Measurements from ENCODE around the gene FAM124A. TPM values are rescaled to one million over a fixed set of nuclear protein-coding genes. Genes with fewer than 3 reads are reported as not detected.

FAM124A gene
- total RNA-seq, 2 experiments from 2014 or later: 0.44 TPM; not detected in 1

DNA sequence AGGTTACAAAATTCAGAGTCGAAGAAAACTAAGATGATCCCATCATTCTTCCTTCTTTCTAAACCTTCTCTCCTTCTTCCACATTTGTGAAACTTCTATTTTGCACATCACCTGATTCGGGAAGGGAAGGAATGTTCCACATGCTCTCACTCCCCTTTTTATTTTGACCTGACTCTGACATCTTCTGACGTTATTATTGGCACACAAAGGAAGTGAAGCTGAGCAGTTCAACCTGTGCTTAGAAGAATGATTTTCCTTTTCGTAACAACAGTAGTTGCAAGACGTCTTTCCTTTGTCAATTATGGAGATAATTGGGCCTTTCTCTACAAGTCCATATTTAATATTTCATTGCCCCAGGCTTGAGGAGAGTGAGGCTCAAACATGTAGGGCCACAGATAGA is 18.0 kb downstream of the FAM124A start:
- DNase-seq (ENCODE audit: low spot score): no peak
- H3K4me3 ChIP-seq (ENCODE audit: low read depth, low read length, poor library complexity, severe bottlenecking): no peak overlapping the region
- H3K4me2 ChIP-seq (ENCODE audit: low read length): no peak overlapping the region
- no TSS peak for BruUV-seq (replicated peaks)
- H3K9me2 ChIP-seq (ENCODE audit: insufficient read depth, low read length): no peaks in the 10 kb centered on the region
- H3K9me3 ChIP-seq (ENCODE audit: low read length): no peaks in the 10 kb centered on the region
- intact Hi-C loops (cut with micrococcal nuclease; ENCODE audit: unreplicated experiment): no loop called here
- no peak overlapping the region for H3K27ac ChIP-seq (ENCODE audit: low read depth, low read length, poor library complexity, severe bottlenecking)
- peaks cover 41% of the 10 kb centered on the region for H3K4me1 ChIP-seq (ENCODE audit: insufficient read depth, low read length, poor library complexity, severe bottlenecking)
- TF ChIP-seq EZH2phosphoT487 (IDR thresholded peaks at IDR 0.05; ENCODE audit: borderline replicate concordance, low read depth, low read length): no peak
- TF ChIP-seq, protein P1, sequence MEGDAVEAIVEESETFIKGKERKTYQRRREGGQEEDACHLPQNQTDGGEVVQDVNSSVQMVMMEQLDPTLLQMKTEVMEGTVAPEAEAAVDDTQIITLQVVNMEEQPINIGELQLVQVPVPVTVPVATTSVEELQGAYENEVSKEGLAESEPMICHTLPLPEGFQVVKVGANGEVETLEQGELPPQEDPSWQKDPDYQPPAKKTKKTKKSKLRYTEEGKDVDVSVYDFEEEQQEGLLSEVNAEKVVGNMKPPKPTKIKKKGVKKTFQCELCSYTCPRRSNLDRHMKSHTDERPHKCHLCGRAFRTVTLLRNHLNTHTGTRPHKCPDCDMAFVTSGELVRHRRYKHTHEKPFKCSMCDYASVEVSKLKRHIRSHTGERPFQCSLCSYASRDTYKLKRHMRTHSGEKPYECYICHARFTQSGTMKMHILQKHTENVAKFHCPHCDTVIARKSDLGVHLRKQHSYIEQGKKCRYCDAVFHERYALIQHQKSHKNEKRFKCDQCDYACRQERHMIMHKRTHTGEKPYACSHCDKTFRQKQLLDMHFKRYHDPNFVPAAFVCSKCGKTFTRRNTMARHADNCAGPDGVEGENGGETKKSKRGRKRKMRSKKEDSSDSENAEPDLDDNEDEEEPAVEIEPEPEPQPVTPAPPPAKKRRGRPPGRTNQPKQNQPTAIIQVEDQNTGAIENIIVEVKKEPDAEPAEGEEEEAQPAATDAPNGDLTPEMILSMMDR (conservative IDR thresholded peaks at IDR 0.05; ENCODE audit: low read length): no peak
- no peaks in the 10 kb centered on the region for H3K79me2 ChIP-seq (ENCODE audit: insufficient read depth, low read depth, low read length)
- H3K36me3 ChIP-seq (ENCODE audit: insufficient read depth, low read length): no peaks in the 10 kb centered on the region
- ChIA-PET POLR2A (interaction anchor here (1.2 kb wide), 1 partner anchor 12 kb away, joined by 3 read pairs; no protein-coding TSS in a partner anchor), CTCF (ENCODE audit: unreplicated experiment) (no interaction called here)
- no peak overlapping the region for H2AFZ ChIP-seq (ENCODE audit: low read length)
- H4K20me1 ChIP-seq (ENCODE audit: insufficient read depth, low read length): no peaks in the 10 kb centered on the region

DNA sequence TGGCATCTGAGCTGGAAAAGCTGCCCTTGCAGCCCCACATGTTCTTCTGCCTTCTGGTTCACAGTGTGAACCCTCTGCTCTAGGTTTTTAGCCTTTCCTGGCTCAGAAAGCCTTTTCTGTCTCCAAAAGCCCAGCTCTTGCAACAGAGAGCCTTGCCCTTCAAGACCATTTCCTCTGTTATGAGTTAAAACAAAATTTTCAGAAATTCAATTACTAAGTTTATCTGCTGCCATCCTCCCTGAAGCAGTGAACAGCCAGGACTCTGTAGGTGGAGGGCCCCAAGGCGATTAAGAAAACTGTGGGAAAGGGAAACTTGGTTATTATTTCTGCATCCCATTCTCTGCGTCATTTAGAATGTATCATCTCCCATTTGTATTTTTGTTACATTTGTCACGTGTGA is 18.8 kb downstream of the FAM124A start:
- intact Hi-C loops (cut with micrococcal nuclease; ENCODE audit: unreplicated experiment): no loop called here
- H3K9me3 ChIP-seq (ENCODE audit: low read length): no peaks in the 10 kb centered on the region
- no peaks in the 10 kb centered on the region for H3K9me2 ChIP-seq (ENCODE audit: insufficient read depth, low read length)
- H3K4me2 ChIP-seq (ENCODE audit: low read length): no peak overlapping the region
- H4K20me1 ChIP-seq (ENCODE audit: insufficient read depth, low read length): no peaks in the 10 kb centered on the region
- POLR2A ChIA-PET: interaction anchor here (1.2 kb wide), 1 partner anchor 12 kb away, joined by 3 read pairs; no protein-coding TSS in a partner anchor
- TF ChIP-seq EZH2phosphoT487 (IDR thresholded peaks at IDR 0.05; ENCODE audit: borderline replicate concordance, low read depth, low read length): no peak
- CTCF ChIA-PET (ENCODE audit: unreplicated experiment): no interaction called here
- no peaks in the 10 kb centered on the region for H3K36me3 ChIP-seq (ENCODE audit: insufficient read depth, low read length)
- H2AFZ ChIP-seq (ENCODE audit: low read length): no peak overlapping the region
- H3K4me1 ChIP-seq (ENCODE audit: insufficient read depth, low read length, poor library complexity, severe bottlenecking): peaks cover 34% of the 10 kb centered on the region
- no peak for DNase-seq (ENCODE audit: low spot score)
- H3K27ac ChIP-seq (ENCODE audit: low read depth, low read length, poor library complexity, severe bottlenecking): no peak overlapping the region
- no peaks in the 10 kb centered on the region for H3K79me2 ChIP-seq (ENCODE audit: insufficient read depth, low read depth, low read length)
- no peak overlapping the region for H3K4me3 ChIP-seq (ENCODE audit: low read depth, low read length, poor library complexity, severe bottlenecking)
- no TSS peak for BruUV-seq (replicated peaks)

DNA sequence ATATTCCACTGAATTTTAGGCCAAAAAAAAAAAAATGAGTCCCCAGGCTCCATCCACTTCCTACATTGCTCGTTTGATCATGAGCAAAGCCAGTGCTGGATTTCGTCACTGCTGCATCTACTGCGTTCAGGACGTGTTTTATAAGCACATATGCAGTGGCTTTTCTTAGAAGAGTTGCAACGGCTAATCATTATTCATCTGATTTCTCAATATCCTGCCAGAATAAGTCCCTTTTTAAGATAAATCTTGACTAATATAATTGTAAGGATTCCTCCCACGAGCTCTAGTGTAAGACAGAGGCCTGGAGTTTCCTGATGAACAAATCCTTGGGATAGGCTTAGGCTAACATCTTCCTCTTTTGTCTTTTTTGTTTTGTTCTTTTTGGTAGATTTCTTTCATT is 19.5 kb downstream of the FAM124A start:
- Histone ChIP-seq H3K9me2 (ENCODE audit: insufficient read depth, low read length) (no peaks in the 10 kb centered on the region), H2AFZ (ENCODE audit: low read length) (no peak overlapping the region), H4K20me1 (ENCODE audit: insufficient read depth, low read length) (no peaks in the 10 kb centered on the region), H3K4me2 (ENCODE audit: low read length) (no peak overlapping the region), H3K9me3 (ENCODE audit: low read length) (no peaks in the 10 kb centered on the region), H3K36me3 (ENCODE audit: insufficient read depth, low read length) (no peaks in the 10 kb centered on the region), H3K4me1 (ENCODE audit: insufficient read depth, low read length, poor library complexity, severe bottlenecking) (peaks cover 26% of the 10 kb centered on the region), H3K27ac (ENCODE audit: low read depth, low read length, poor library complexity, severe bottlenecking) (no peak overlapping the region), H3K79me2 (ENCODE audit: insufficient read depth, low read depth, low read length) (no peaks in the 10 kb centered on the region), H3K4me3 (ENCODE audit: low read depth, low read length, poor library complexity, severe bottlenecking) (no peak overlapping the region)
- intact Hi-C loops (cut with micrococcal nuclease; ENCODE audit: unreplicated experiment): no loop called here
- CTCF ChIA-PET (ENCODE audit: unreplicated experiment): no interaction called here
- POLR2A ChIA-PET: interaction anchor here (0.6 kb wide), 1 partner anchor 69 kb away, joined by 4 read pairs; no protein-coding TSS in a partner anchor
- no peak for DNase-seq (ENCODE audit: low spot score)
- no TSS peak for BruUV-seq (replicated peaks)
- TF ChIP-seq EZH2phosphoT487 (IDR thresholded peaks at IDR 0.05; ENCODE audit: borderline replicate concordance, low read depth, low read length): no peak
- TF ChIP-seq, protein P1 (conservative IDR thresholded peaks at IDR 0.05; ENCODE audit: low read length): no peak

Measured in OCI-LY7 (cell line).